Renal pelvis (tissue), 3 donors: ENCODE results near the gene CASP10. TPM values are rescaled to one million over a fixed set of nuclear protein-coding genes. Genes with fewer than 3 reads are reported as not detected.

Source experiments
- polyA plus RNA-seq, 3 donors: library from polyadenylated mRNA; unstranded; fragments of 120-200 nt; gene quantifications; one replicate each; pipeline ENCODE4 v1.2.1, GENCODE V29; 2013; ENCODE audit not compliant: insufficient read length in 3 of 3

CASP10 gene
- polyA plus RNA-seq, 3 donors: 7.0 to 11.1 (median 10.1) TPM

Other genes with a start within 250 kb of the CASP10 start
- gene ORC2, start 219.5 kb upstream of the CASP10 start, polyA plus RNA-seq: 10 to 100 TPM; 25.6 to 37.1 (median 34.0) TPM
- 10 to 100 TPM; 10.0 to 17.8 (median 16.3) TPM for gene HYCC2, start 111.5 kb upstream of the CASP10 start, polyA plus RNA-seq
- gene NDUFB3, start 111.1 kb upstream of the CASP10 start, polyA plus RNA-seq: 100 to 1,000 TPM in 2 of 3 donors, 10 to 100 TPM in 1; 97.3 to 119 (median 106) TPM
- gene CFLAR, start 67.0 kb upstream of the CASP10 start, polyA plus RNA-seq: 10 to 100 TPM; 42.1 to 84.4 (median 81.6) TPM
- 10 to 100 TPM; 11.5 to 14.3 (median 12.8) TPM for gene CASP8, start 77.4 kb downstream of the CASP10 start, polyA plus RNA-seq
- gene FLACC1, start 174.2 kb downstream of the CASP10 start, polyA plus RNA-seq: 1 to 10 TPM; 1.6 to 4.8 (median 2.9) TPM